ENCODE measurements around the gene EIF2S1. TPM values are rescaled to one million over a fixed set of nuclear protein-coding genes. Genes with fewer than 3 reads are reported as not detected.
A peak's percentile ranks its signal among the peaks of the same experiment; 100 is the strongest.

Gene EIF2S1
- total RNA-seq, 2 donors from 2014 or later = 114 to 136 TPM

DNA sequence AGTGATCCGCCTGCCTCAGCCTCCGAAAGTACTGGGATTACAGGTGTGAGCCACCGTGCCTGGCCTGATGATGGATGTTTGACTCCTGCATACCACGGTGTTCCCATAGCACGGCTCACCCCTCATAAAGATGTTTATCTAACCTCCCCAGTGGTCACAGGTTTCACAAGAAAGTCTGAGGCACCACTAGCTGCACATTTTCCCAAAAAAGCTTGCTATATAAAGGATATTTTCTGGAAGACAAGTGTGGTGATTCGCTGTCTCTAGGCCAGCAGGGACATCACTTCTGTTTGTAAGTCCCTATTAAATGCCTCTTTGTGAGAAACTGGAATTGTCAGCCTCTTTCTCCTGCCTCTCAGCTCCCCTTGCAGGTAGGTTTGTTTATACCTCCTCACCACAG is 33.6 kb downstream of the EIF2S1 start:
- Histone ChIP-seq H3K4me1 (ENCODE audit: control insufficient read depth, insufficient read depth, low read length) (no peaks in the 10 kb centered on the region), H3K27me3 (ENCODE audit: control insufficient read depth, insufficient read depth, low read length, poor library complexity, severe bottlenecking) (no peaks in the 10 kb centered on the region), H3K9ac (ENCODE audit: extremely low read depth, low read length, poor library complexity, severe bottlenecking) (no peak overlapping the region), H3K36me3 (ENCODE audit: control insufficient read depth, insufficient read depth, low read length) (no peaks in the 10 kb centered on the region), H3K4me3 (ENCODE audit: low read length) (no peak overlapping the region), H3K9me3 (ENCODE audit: control insufficient read depth, low read length) (no peaks in the 10 kb centered on the region), H3K27ac (ENCODE audit: low read depth, low read length) (no peak overlapping the region)
- H3K4me1 Mint-ChIP-seq = peaks cover 9% of the 10 kb centered on the region
- no peak for DNase-seq
- no peak overlapping the region for H3K27ac Mint-ChIP-seq
- H3K27me3 Mint-ChIP-seq (ENCODE audit: insufficient read depth) = peaks cover 1% of the 10 kb centered on the region
- H3K36me3 Mint-ChIP-seq (ENCODE audit: low read depth) = no peaks in the 10 kb centered on the region
- 89 to 98% methylated on average over 6 of the region's 6 CpGs for WGBS, 2 experiments (ENCODE audit: insufficient coverage in 1 of 2, insufficient read length in 1 of 2)
- no peak overlapping the region for H3K4me3 Mint-ChIP-seq
- no peaks in the 10 kb centered on the region for H3K9me3 Mint-ChIP-seq
- TF ChIP-seq, protein P1, sequence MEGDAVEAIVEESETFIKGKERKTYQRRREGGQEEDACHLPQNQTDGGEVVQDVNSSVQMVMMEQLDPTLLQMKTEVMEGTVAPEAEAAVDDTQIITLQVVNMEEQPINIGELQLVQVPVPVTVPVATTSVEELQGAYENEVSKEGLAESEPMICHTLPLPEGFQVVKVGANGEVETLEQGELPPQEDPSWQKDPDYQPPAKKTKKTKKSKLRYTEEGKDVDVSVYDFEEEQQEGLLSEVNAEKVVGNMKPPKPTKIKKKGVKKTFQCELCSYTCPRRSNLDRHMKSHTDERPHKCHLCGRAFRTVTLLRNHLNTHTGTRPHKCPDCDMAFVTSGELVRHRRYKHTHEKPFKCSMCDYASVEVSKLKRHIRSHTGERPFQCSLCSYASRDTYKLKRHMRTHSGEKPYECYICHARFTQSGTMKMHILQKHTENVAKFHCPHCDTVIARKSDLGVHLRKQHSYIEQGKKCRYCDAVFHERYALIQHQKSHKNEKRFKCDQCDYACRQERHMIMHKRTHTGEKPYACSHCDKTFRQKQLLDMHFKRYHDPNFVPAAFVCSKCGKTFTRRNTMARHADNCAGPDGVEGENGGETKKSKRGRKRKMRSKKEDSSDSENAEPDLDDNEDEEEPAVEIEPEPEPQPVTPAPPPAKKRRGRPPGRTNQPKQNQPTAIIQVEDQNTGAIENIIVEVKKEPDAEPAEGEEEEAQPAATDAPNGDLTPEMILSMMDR (conservative IDR thresholded peaks at IDR 0.05) = no peak

- WGBS, 2 experiments (ENCODE audit: insufficient coverage in 1 of 2, insufficient read length in 1 of 2) = 79 to 90% methylated on average over 8 to 16 of the region's 16 CpGs
- H3K4me3 ChIP-seq (ENCODE audit: low read length) = no peak overlapping the region
- TF ChIP-seq, protein P1 (conservative IDR thresholded peaks at IDR 0.05) = no peak
- Mint-ChIP-seq H3K27me3 (ENCODE audit: insufficient read depth) (peaks cover 5% of the 10 kb centered on the region), H3K9me3 (no peaks in the 10 kb centered on the region), H3K4me3 (no peak overlapping the region), H3K4me1 (peaks cover 9% of the 10 kb centered on the region), H3K36me3 (ENCODE audit: low read depth) (no peaks in the 10 kb centered on the region), H3K27ac (peak overlapping the region; percentile 11)
- no peak overlapping the region for H3K27ac ChIP-seq (ENCODE audit: low read depth, low read length)
- no peaks in the 10 kb centered on the region for H3K9me3 ChIP-seq (ENCODE audit: control insufficient read depth, low read length)
- DNase-seq = no peak
- no peak overlapping the region for H3K9ac ChIP-seq (ENCODE audit: extremely low read depth, low read length, poor library complexity, severe bottlenecking)
- H3K27me3 ChIP-seq (ENCODE audit: control insufficient read depth, insufficient read depth, low read length, poor library complexity, severe bottlenecking) = no peaks in the 10 kb centered on the region
- H3K4me1 ChIP-seq (ENCODE audit: control insufficient read depth, insufficient read depth, low read length) = no peaks in the 10 kb centered on the region
- H3K36me3 ChIP-seq (ENCODE audit: control insufficient read depth, insufficient read depth, low read length) = no peaks in the 10 kb centered on the region
Observed at GRCh38 chr14:67395086-67395875, 35.2 kb downstream of the EIF2S1 start.

DNA sequence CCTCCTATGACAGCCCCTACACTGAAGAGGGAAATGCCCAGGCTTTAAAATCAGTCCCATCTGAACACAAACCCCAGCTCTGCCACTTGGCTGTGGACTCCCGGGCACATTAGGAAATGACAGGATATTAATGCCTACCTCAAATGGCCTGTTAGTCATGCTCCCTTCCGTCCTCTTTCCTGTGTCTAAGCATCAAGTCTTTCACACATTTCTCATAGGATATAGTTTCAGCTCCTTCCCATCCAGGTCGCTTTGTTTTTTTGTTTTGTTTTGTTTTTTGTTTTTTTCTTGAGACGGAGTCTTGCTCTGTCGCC is 35.7 kb downstream of the EIF2S1 start:
- H3K27ac Mint-ChIP-seq = peak overlapping the region; percentile 11
- H3K9me3 ChIP-seq (ENCODE audit: control insufficient read depth, low read length) = no peaks in the 10 kb centered on the region
- no peaks in the 10 kb centered on the region for H3K36me3 ChIP-seq (ENCODE audit: control insufficient read depth, insufficient read depth, low read length)
- peaks cover 8% of the 10 kb centered on the region for H3K27me3 Mint-ChIP-seq (ENCODE audit: insufficient read depth)
- peaks cover 9% of the 10 kb centered on the region for H3K4me1 Mint-ChIP-seq
- H3K4me1 ChIP-seq (ENCODE audit: control insufficient read depth, insufficient read depth, low read length) = no peaks in the 10 kb centered on the region
- H3K36me3 Mint-ChIP-seq (ENCODE audit: low read depth) = no peaks in the 10 kb centered on the region
- H3K27ac ChIP-seq (ENCODE audit: low read depth, low read length) = no peak overlapping the region
- WGBS, 2 experiments (ENCODE audit: insufficient coverage in 1 of 2, insufficient read length in 1 of 2) = 92 to 95% methylated on average over 3 to 5 of the region's 5 CpGs
- no peak overlapping the region for H3K4me3 Mint-ChIP-seq
- TF ChIP-seq, protein P1 (conservative IDR thresholded peaks at IDR 0.05) = no peak
- H3K9ac ChIP-seq (ENCODE audit: extremely low read depth, low read length, poor library complexity, severe bottlenecking) = no peak overlapping the region
- no peaks in the 10 kb centered on the region for H3K9me3 Mint-ChIP-seq
- H3K27me3 ChIP-seq (ENCODE audit: control insufficient read depth, insufficient read depth, low read length, poor library complexity, severe bottlenecking) = no peaks in the 10 kb centered on the region
- no peak for DNase-seq
- H3K4me3 ChIP-seq (ENCODE audit: low read length) = no peak overlapping the region
